HG02763 (cell line): ENCODE results near the gene PDE1A.

Experiments used
- ATAC-seq: cut with Tn5 transposase; IDR thresholded peaks from one replicate; pipeline ENCODE4 v1.9.1; 2021; ENCODE audit warnings: mild to moderate bottlenecking, moderate library complexity; ENCODE audit not compliant: unreplicated experiment

The PDE1A gene

DNA sequence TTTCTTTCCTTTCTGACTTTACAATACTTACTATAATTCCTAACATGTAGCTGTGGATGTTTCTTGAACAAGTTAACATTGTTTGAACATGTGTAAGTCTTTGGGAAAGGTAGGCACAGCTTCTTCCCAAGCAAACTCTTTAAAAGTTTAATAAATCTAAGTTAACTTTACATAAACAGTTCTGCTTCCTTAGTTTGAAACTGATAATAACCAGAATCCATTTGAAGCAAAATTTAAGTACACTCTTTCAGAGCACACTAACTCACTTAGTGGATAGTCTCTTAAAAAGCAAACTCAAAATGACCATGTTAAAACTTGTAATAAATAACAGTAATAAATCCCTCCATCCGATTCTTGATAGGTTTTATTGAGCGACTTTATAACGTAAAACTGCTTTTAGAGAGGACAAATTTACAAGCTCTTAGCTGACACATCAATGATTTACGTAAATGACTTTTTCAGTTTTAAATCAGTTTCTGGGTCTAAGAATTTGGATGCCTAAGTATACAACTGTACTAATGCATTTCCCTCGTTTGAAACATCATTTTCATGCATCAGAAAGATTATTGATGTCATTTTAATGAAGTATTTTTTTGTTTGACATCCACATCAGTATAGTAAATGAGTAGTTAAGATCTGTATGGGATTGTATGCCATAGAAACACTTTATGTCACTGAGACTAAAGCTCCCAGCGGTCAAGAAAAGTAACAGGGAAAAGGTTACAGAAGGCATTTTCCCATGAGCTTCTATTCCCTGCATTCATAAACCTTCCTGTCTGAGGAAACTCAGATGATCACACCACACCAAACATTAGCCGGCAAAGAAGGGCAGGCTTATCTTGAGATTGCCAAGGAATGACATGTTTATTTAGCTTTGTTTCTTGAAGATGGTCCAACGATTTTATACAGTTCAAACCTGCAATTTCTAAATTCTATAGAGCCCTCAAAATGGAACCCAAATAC is 67.5 kb downstream of the PDE1A start:
- ATAC-seq: no peak

GRCh38 chr2:182358601-182359000 is 68.2 kb downstream of the PDE1A start:
- no peak for ATAC-seq

GRCh38 chr2:182355815-182356214 is 71.0 kb downstream of the PDE1A start:
- ATAC-seq: no peak

DNA sequence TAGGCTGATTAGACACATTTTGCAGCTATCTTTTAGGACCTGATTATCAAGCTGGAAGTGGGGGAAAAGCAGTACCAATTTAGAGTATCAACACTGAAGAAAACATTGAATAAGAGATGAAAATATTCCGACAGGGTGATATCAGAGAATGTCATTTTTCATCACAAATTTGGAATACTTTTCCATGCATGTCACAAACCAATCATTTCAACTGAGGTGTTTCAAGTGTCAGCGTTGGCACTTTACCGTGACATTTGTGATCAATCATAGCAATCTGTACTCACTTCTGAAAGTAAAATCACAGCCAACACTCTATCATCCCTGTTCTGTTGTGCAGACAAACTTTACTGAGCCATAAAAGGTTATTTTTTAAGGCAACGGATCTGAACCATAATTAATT is 75.4 kb downstream of the PDE1A start:
- ATAC-seq: no peak

DNA sequence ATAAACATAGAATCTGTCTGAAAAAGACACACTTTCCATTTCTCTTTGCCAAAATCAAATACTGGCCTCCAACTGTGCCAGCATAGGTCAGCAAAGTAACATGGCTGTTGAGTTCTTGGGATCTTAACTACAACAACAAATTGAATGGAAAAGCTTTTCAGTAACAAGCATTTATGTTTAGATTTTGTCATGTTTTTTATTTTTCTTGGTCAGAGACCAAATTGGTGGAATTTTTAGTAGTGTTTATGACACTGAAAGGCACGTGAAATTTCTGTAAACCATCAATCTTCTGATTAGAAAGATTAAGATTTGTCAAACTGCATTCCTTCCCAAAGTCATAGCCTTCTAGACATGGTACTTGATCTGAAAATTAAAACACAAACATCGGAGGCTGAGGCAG is 77.6 kb downstream of the PDE1A start:
- ATAC-seq: no peak

- ATAC-seq: no peak
Measured at GRCh38 chr2:182345384-182345783, 81.5 kb downstream of the PDE1A start.

DNA sequence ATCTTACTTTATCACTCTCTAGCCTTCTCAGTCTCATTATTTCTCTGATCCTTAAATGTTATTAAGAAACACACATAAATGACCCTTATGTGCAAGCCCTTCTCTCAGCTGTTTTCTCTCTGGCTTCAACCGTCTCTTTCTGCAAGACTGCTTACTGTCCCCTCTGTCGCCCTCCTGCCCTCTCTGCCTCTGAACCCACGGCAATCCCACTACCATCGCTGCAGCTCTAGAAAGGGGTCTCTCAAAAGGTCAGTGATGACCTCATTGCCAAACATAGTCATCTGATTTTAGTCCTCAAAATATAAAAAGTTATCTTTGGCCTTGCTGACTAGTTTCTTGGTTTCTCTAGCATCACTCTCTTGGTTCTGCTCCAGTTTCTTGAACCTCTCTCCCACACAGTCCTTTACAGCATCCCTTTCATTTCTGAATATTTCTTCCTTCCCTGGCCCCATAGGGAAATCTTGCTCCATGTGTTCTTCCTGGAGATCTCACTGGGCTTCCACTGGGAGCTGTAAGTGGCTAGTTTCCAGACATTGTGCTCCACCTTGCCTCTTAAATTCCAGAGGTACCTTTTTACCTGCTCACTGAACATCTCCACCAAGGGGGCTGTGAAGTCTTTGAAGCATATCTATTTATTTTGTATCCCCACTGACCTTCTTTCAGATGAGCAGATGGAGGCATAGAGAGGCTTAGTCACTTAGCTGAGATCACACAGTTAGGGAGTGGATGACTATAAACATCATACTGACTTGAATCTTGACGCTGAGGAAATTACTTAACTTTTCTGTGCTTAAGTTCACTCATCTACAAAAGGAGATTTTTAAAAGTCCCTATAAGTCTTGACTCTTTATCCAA is 96.2 kb downstream of the PDE1A start:
- ATAC-seq: no peak

- no peak for ATAC-seq
Measured at GRCh38 chr2:182324665-182325064, 102.2 kb downstream of the PDE1A start.

DNA sequence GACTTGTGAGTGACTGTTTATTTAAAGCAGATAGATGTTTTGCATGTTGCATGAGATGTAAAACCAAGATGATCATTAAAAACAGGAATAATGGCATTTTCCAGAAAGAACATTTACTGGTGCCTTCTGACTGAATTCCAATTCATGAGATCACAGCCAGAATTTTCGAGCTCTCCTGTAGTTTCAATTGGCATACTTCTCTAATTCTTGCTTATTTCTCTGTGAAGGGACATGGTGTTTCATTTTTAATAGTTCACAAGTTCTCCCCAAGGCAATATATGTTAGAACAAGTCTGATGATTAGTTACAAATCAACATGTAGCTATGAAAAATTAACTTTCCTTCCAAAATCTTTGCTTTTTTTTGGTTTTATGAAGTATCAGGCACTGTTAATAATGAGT is 105.7 kb downstream of the PDE1A start:
- no peak for ATAC-seq

- ATAC-seq: no peak
Measured at GRCh38 chr2:182319556-182320505, 107.0 kb downstream of the PDE1A start.

DNA sequence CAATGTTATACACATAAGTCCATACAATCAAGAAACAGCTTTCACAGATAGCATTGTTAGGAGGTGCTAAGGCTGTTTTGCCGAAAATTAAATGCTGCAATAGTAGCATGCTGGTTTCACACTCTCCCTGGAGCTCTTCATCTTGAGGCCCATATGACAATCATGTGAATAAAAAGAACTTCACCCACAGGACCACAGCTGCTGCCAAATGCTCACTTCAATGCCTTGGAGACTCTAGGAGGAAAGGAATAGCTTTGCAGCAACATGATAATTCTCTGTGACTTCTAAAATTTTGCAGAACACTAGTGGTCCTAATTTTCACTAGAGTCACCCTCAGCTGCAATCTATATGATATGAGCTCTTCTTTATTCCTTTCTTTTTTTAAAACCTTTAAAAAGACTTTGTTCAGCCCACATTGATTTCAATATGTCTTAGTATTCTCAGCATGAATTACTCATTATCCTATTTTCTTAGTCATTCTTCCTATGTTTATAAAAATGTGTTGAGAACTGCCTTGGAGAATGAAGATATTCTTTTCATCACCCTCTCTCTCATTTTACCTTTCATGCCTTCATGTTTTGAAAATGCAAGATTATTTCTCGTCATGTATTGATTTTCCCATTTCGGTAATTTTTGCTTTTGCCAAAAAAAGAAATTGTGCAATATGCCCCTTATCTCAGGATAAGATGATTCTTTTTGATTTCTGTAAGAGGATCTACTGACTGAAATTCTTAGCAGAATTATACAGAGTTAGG is 108.2 kb downstream of the PDE1A start:
- ATAC-seq: no peak

DNA sequence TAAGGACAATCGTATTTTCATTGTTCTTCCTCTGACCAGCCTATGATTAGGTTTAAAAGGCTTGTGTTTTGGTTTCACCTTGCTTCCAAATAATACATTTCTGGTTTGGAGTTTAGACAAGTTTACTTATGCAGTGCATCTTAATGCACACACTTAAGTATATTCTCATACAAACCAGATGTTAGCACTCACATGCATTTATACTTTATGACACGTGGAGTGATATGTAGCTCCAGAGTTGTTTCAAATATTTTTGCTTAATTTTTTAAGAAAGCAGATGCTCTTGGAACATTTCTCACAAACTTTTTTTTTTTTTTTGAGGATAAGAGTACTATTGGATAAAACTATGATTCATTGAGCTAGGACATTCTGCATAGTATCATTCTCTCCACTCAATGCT is 109.9 kb downstream of the PDE1A start:
- no peak for ATAC-seq

GRCh38 chr2:182302972-182303371 is 123.9 kb downstream of the PDE1A start:
- ATAC-seq: no peak

GRCh38 chr2:182302174-182302573 is 124.7 kb downstream of the PDE1A start:
- ATAC-seq: no peak

DNA sequence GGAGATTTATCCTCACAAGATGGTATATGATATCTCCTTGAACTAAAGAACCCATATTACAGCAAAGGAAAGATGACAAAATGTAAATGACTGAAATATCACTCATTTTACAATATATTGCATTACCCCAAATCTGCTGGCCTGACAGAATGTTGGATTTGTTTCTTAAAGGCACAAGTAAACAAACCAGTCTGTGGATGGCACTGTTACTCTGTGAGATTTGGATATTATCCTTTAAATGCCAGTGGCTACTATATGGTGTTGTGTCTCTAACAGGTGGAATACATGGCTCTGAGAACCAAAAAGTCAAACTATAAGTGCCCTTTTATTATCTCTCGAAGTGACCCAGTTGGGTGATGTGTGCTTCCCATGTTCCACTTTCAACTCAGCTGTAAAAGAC is 125.7 kb downstream of the PDE1A start:
- ATAC-seq: no peak

- no peak for ATAC-seq
Measured at GRCh38 chr2:182300608-182301007, 126.2 kb downstream of the PDE1A start.

- no peak for ATAC-seq
Measured at GRCh38 chr2:182299632-182300031, 127.2 kb downstream of the PDE1A start.

- ATAC-seq: no peak
Measured at GRCh38 chr2:182298456-182298855, 128.4 kb downstream of the PDE1A start.

DNA sequence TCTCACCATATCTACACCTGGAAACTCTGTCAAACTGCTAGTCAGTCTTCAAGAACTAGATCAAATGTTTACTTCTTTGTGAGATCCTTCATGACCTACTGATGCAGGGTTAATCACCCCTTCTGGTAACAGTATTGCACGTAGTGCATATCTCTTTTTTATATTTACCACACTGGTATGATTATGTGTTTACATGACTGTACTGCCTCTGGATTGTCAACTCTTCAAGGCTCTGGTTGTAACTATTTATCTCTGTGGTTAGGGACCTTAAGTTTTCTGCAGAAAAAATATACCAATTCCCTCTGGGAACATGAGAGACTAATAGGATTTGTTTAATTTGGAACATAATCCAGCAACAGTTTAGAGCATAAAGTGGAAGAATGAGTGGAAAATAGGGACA is 135.5 kb downstream of the PDE1A start:
- no peak for ATAC-seq

GRCh38 chr2:182283512-182283911 is 143.3 kb downstream of the PDE1A start:
- ATAC-seq: no peak
